HG03457 (cell line): ENCODE measurements around the gene PMF1.
"Not testable (repeated sequence)": the region's sequence is repeated elsewhere in the genome, so short reads cannot be mapped to it uniquely, and the experiment has no call there.

Source experiments
- ATAC-seq: cut with Tn5 transposase; IDR thresholded peaks from one replicate; pipeline ENCODE4 v1.9.1; 2021; ENCODE audit warnings: moderate number of reproducible peaks; ENCODE audit not compliant: unreplicated experiment

The PMF1 gene

GRCh38 chr1:156195853-156196252 lies 17.0 kb upstream of the PMF1 start:
- no peak for ATAC-seq

- ATAC-seq = no peak
Measured at GRCh38 chr1:156196445-156196844, 16.4 kb upstream of the PMF1 start.

DNA sequence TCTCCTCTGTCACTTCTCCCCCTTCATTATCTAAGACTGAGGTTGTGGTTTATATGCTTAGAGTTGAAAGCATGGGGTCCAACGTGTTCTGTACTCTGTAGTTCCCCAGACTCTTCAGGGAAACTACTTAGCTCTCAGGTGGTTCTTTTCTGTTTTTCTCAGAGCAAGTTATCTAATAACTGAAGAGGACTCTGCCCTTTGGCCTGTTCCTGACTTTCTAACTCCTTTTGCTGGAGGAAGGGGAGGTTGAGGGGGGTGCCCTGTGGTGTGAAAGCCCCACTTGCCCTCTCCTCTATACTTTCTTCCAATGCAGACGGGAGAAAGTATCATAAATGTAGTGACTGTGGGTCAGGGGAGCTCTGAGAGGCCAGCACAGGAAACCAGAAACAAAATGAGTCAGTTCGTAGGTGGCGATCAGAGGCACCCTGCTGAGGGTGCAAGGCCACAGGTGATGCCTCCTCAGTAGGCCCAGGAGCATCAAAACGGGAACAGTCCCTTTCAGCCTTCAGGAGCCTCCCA lies 13.9 kb upstream of the PMF1 start:
- no peak for ATAC-seq

- ATAC-seq = no peak
Measured at GRCh38 chr1:156200044-156200443, 12.8 kb upstream of the PMF1 start.

DNA sequence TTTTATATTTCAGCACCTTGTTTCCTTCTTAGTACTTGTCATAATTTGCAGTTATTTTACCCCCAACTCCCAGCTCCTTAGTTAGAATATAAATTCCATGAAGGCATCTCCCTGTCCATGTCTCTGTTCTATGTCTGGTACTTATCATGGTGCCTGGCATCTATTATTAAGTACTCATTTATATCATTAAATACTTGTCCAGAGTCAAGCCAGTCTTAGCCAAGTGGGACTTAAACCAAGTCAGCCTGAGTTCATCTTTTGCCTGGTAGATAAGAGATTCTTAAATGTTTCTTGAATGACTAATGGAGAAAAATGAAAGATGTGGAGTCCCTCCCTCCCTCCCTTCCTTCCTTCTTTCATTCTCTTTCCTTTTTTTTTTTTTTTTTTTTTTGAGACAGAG lies 9.5 kb upstream of the PMF1 start:
- ATAC-seq = no peak

DNA sequence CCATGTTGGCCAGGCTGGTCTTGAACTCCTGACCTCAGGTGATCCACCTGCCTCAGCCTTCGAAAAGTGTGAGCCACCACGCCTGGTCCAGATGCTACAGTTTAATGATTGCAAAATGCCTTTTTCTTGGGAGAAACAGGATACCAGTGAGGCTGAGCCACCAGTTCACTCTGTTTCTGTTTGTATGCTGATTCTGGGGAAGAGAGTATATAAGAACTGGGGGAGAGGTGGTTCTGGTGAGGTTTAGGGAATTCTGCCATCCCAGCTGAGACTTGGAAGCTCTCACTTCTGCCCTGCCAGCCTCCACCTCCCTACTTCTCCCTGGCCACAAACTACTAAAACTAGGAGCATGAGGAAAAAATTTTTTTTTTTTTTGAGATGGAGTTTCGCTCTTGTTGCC lies 8.1 kb upstream of the PMF1 start:
- no peak for ATAC-seq

DNA sequence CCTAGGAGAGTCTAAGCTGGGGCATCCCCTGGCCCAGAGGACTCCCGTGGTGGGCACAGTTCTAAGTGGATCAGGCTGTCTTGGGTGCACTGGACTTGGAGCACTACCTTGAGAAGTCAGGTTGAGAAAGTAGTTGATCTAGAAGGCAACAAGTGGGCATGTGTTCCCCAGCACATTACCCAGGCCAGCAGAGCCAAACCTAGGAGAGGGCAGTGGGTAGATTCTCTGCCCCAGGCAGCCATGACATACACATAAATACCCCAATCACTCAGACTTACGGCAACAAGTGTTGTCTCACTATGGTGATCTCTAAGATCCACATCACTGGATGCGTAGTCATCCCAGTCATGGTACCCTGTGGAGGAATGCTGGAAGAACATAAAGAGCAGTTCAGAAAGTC lies 1.6 kb upstream of the PMF1 start:
- ATAC-seq = no peak

- ATAC-seq = no peak
Measured at GRCh38 chr1:156212130-156212529, 677 bp upstream of the PMF1 start.

GRCh38 chr1:156213644-156213966 lies 798 bp downstream of the PMF1 start:
- ATAC-seq = no peak

- no peak for ATAC-seq
Measured at GRCh38 chr1:156214024-156214748, 1.4 kb downstream of the PMF1 start.

DNA sequence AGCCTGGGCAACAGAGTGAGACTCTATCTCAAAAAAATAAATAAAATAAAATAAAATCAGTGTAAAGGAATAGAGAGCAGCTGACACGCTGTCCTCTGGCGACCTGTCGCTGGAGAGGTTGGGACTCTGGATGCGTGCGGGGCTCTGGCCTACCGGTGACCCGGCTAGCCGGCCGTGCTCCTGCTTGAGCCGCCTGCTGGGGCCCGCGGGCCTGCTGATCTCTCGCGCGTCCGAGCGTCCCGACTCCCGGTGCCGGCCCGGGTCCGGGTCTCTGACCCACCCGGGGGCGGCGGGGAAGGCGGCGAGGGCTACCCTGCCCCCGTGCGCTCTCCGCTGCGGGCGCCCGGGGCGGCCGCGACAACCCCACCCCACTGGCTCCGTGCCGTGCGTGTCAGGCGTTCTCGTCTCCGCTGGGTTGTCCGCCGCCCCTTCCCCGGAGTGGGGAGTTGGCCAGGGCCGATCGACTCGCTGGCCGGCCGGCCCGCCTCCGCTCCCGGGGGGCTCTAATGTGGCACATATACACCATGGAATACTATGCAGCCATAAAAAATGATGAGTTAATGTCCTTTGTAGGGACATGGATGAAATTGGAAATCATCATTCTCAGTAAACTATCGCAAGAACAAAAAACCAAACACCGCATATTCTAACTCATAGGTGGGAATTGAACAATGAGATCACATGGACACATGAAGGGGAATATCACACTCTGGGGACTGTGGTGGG lies 3.7 kb downstream of the PMF1 start:
- not testable (repeated sequence) for ATAC-seq

DNA sequence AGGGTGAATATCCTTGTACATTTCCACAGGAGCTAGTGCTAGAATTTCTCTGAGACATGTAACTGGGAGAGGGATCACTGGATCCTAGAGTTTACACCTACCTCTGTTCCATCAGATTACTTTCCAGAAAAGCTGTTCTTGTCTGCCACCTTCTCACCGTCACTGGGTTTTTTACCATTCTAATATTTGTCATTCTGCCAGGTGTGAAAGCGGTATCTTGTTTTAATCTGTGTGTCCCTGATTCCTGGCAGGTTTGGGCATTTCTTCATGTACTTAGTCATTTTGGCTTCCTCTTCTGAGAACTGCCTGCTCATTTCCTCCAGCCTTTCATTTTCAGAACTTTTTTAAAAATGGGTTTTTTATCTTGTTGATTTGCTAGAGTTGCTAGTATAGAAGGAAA lies 5.1 kb downstream of the PMF1 start:
- no peak for ATAC-seq

- no peak for ATAC-seq
Measured at GRCh38 chr1:156220226-156220625, 7.4 kb downstream of the PMF1 start.

DNA sequence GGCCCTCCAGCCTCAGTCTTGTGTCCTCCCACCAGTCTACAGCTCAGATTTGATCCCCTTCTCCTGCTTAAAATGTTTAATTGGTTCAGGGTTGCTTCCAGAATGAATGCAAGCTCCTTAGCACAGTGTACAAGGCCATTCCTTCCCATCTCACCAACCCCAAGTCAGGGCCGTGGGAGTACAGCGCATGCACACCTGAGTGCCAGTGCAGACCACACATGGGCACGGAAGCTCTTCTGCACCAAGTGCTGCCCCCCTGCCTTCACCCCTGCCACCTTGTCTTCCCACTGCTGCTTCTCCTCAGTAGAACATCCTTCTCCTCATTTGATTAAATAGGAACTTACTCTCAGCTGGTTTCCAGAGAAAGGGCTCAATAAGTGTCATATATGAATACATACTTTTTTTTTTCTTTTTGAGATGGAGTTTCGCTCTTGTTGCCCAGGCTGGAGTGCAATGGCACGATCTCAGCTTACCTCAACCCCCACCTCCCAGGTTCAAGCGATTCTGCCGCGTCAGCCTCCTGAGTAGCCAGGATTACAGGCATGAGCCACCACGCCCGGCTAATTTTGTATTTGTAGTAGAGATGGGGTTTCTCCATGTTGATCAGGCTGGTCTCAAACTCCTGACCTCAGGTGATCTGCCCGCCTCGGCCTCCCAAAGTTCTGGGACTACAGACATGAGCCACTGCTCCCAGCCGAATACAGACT lies 9.3 kb downstream of the PMF1 start:
- ATAC-seq = no peak

DNA sequence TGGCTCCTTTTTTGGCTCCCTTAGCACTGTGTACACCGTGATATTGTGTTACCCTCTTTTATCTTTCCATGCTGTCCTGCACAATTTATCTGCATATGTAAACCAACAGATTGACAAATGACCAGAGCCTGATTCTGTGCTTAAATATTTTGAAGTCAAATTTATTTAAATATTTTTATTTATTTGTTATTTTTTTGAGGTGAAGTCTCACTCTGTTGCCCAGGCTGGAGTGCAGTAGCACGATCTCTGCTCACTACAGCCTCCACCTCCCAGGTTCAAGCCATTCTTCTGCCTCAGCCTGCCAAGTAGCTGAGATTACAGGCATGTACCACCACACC lies 12.8 kb downstream of the PMF1 start:
- no peak for ATAC-seq

DNA sequence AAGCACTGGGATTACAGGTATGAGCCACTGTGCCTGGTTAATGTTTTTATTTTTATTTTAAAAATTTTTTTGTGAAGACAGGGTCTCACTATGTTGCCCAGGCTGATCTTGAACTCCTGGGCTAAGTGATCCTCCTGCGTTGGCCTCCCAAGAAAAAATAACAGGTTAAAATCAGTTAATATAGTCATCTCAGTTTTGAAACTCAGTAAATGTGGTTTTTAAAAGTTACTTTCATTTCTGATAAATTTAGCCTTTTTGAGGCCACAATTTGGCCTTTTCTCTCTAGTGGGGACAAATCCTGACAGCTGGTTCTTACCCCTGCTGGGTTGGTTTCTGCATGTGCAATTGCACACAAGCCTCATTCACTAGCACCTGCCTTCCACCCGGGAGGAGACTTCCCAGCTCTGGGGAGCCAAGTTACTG lies 13.3 kb downstream of the PMF1 start:
- peak; percentile 35 for ATAC-seq

GRCh38 chr1:156226782-156227181 lies 14.0 kb downstream of the PMF1 start:
- ATAC-seq = no peak

DNA sequence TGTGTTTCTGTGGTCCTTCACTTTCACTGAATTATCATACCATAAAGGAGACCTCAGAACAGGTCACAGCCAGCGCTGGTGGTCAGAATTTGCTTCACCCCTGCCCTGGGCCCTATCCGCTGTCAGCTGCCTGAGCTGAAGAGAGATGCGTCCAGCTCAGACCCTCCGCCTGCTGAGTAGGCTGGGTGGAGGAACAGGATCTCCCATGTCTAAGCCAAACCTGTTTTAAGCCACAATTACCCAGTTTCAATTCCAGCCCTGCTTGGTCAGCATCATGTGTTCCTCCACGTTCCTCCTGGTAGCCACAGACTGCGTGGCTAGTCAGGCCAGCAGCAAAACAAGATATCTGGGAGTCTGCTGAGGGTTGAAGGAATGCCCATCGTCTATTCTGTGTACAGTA lies 15.7 kb downstream of the PMF1 start:
- ATAC-seq = no peak

- no peak for ATAC-seq
Measured at GRCh38 chr1:156229809-156230472, 17.1 kb downstream of the PMF1 start.

- no peak for ATAC-seq
Measured at GRCh38 chr1:156230473-156230837, 17.6 kb downstream of the PMF1 start.

GRCh38 chr1:156232201-156232894 lies 19.5 kb downstream of the PMF1 start:
- ATAC-seq = no peak
